B cell (primary cell): ENCODE data around the gene MED22.

Source experiments
- CTCF ChIP-seq: fragments of 200-600 bp; IDR thresholded peaks from one replicate; pipeline ENCODE4 v1.8.0; 2022; ENCODE audit warnings: antibody characterized with exemption, mild to moderate bottlenecking
- EZH2 ChIP-seq: IDR thresholded peaks from 2 replicates; pipeline ENCODE4 v1.6.1; 2012; ENCODE audit warnings: borderline replicate concordance, low read depth, mild to moderate bottlenecking, moderate library complexity, low read length; ENCODE audit not compliant: insufficient read depth, poor library complexity, severe bottlenecking

- TF ChIP-seq CTCF = no peak
- TF ChIP-seq EZH2 = no peak
These were observed 35.5 kb upstream of the MED22 start for GRCh38 chr9:133383438-133383837.
